Lower leg skin (tissue), 3 donors: ENCODE data around the gene PNMA8C.

ENCODE experiments used
- POLR2A ChIP-seq, 2 donors: fragments of 450-650 bp; IDR thresholded peaks; one replicate each; pipeline ENCODE4 v1.6.1; 2016 to 2017; ENCODE audit warnings: antibody characterized with exemption in 2 of 2, mild to moderate bottlenecking in 1 of 2, moderate library complexity in 1 of 2
- TF ChIP-seq, protein P1 (sequence below), 3 donors: fragments of 450-650 bp; IDR thresholded peaks; one replicate each; pipeline ENCODE4 v1.5.1; 2016; ENCODE audit warnings: antibody characterized with exemption in 3 of 3, mild to moderate bottlenecking in 3 of 3, moderate library complexity in 2 of 3

GRCh38 chr19:46383171-46383815 is 45.4 kb downstream of the PNMA8C start:
- TF ChIP-seq, protein P1, sequence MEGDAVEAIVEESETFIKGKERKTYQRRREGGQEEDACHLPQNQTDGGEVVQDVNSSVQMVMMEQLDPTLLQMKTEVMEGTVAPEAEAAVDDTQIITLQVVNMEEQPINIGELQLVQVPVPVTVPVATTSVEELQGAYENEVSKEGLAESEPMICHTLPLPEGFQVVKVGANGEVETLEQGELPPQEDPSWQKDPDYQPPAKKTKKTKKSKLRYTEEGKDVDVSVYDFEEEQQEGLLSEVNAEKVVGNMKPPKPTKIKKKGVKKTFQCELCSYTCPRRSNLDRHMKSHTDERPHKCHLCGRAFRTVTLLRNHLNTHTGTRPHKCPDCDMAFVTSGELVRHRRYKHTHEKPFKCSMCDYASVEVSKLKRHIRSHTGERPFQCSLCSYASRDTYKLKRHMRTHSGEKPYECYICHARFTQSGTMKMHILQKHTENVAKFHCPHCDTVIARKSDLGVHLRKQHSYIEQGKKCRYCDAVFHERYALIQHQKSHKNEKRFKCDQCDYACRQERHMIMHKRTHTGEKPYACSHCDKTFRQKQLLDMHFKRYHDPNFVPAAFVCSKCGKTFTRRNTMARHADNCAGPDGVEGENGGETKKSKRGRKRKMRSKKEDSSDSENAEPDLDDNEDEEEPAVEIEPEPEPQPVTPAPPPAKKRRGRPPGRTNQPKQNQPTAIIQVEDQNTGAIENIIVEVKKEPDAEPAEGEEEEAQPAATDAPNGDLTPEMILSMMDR (IDR thresholded peaks at IDR 0.05): no peak
- no peak for TF ChIP-seq POLR2A (IDR thresholded peaks at IDR 0.05)
